Stimulated activated CD8-positive, alpha-beta memory T cell treated with anti-CD3 and anti-CD28 coated beads, Interleukin-7, amount 100 ng/mL, for 24 hours (primary cell): ENCODE results near the gene CSTB.

Experiments used
- DNase-seq: peaks from one replicate; pipeline ENCODE4 v3.0.0-alpha.2; 2020; ENCODE audit warnings: low read depth

CSTB gene

DNA sequence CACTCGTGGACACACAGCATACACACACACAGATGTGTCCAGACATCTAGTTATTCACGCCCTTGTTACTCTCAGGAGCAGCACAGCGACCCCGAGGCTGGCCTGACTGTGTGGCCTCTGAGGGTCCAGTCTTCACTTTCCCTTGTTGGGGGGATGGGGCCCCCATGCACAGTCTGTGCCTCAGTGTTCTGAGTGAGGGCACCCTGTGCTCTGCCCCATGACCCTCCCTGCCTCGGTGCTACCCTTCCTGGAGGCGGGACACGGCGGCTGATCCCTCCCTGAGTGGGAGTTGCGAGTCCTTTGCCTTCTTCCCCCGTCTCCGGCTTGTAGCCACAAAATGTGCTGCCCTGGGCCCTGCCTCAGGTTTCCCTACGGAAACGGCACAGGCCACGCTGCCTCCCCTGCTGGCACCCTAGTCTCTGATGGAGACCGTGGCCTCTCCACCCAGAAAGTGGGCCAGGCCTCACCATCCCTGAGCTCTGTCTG lies 8.6 kb downstream of the CSTB start:
- no peak for DNase-seq

DNA sequence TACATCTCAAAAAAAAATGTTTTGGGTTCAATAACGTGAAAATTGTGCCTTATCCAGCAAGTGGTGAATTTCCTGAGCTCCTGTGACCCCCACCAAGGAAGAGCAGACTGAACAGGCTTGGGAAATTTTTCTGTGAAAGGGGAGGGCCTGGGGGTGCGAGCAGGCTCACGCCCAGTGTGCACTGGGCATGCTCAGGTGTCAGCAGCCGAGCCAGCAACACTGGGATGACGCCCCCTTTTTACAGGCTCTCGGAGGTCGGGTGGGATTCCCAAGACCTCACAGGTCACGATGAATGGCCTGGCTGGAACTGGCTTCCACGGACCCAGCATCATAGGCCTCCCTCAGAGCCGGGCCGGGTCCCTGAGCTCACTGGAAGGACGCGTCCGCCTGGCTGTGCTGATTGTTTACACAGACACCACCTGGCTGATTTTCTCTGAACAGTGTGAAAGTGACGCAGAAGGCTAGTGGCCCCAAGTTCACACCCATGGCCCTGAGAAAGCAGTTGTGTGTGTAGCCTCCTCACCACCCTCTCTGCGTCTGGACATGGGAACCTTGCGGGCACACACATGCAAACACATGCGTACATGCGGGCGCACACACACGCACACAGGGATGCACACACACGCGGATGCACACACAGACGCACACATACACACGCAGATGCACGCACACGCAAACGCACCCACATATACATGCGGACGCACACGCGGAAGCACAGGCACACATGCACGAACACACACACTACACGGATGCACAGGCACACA lies 9.2 kb downstream of the CSTB start:
- DNase-seq = no peak

DNA sequence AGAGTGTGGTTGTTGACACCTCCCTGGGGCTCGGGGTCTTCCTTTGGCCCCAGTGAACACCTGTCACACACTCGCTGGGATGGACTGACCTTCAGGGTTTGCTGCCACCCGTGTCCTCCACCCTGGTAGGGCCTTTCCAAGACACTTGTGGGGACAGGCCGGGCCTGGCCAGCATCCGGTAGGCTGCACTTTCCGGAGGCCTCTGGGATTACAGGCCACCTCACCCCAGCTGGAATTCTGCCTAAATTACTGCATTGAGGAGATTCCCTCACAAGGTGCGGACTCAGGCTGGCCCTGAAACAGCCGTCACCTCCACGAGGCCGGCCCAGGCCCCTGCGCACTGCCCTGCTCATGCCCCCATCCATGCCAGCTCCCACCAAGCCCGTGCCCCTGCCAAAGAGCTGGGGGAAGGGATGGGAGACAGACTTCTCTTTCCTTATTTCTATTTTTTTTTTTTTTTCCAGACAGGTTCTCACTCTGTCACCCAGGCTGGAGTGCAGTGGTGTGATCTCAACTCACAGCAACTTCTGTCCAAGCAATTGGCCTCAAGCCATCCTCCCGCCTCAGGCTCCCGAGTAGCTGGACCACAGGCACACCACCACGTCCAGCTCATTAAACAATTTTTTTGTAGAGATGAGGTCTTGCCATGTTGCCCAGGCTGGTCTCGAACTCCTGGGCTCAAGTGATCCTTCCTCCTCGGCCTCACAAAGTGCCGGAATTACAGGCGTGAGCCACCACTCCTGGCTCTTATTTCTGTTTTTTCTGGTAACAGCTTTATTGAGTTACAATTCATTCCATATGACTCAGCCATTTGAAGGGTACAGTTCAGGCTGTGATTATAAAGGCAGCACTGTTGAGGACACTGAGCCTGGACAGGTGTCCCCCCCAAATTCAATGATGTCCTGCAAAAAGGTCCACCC lies 11.3 kb downstream of the CSTB start:
- DNase-seq = no peak

DNA sequence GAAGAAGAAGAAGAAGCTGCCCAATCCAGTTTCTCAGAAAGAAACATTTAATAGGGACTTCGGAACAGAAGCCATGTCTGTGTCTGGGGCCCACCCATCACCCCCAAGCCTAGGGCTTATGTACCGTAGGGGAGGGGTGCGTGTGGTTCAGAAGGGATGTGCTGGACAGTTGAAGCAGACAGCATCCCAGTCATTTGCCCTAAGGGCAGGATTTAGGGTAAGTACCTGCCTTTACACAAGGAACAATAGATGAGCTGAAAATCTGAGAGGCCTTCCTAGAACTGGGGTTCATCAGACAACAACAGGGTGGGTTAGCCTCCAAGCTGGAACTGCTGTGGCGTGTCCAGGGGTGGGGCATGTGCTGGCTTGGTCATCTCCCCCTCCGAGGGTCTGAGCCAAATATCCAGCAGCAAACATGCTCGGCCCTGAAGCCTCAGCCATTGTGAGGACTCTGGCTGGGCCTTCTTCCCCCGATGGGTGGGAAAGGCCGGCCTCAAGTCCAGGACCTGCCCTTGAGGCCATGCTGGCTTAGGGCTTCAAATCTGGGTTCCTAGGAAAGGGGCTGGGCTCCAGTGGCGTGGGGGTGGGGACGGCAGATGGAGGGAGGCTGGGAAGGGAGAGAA lies 12.1 kb downstream of the CSTB start:
- no peak for DNase-seq

DNA sequence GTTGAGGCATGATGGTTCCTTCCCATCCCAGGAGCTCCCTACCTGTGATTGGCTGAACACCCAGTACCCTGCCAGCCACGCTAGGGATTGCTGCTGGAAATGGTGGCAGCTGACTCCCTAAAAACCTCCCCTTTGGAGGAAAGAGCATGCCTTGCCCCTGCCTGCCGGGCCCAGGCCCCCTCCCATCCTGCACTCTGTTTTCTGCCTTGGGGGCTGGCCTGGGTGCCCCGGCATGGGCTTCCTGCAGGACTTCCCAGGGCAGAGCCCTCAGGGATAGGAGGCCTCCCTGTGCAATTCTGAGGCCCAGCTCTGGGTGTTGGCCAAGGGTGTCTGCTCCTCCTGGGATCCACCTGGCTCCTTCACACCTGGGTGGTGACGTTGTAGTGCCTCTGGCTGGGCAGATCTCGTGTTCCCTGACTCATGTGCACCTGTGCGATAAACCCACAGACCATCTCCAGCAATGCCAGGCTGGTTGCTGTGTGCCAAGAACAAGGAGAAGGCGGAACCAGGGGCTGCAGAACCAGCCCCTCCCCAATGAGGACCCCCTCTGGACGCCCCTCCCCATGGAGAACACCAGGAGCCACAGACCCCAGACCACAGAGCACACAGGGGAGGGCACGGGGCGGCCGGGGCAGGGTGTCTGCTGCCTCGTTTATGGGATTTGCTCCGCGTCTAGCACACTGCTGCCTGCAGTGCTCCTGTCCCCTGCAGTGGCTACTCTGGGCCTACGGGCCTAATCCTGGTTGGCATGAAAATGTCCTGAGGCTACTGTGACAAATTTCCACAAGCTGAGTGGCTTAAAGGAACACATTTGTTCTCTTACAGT lies 13.6 kb downstream of the CSTB start:
- no peak for DNase-seq

DNA sequence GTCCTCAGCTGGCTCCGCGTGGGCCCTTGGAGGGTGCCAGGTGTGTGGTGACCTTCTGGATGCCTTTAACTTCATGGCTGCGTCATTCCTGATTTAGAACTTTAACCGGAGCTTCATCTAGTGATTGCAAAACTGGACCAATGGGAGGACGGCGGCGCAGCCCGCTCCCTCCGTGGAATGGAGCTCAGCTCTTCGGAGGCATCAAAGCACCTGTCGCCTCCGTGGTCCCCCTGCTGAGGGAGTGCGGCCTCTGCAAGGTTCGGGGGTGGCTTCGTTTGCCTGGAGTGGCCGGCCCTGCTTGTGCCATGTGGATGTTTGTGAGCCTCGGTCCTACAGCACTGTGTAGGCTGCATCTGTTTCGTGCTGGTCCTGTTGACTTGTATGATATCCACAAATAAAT lies 14.2 kb downstream of the CSTB start:
- no peak for DNase-seq

DNA sequence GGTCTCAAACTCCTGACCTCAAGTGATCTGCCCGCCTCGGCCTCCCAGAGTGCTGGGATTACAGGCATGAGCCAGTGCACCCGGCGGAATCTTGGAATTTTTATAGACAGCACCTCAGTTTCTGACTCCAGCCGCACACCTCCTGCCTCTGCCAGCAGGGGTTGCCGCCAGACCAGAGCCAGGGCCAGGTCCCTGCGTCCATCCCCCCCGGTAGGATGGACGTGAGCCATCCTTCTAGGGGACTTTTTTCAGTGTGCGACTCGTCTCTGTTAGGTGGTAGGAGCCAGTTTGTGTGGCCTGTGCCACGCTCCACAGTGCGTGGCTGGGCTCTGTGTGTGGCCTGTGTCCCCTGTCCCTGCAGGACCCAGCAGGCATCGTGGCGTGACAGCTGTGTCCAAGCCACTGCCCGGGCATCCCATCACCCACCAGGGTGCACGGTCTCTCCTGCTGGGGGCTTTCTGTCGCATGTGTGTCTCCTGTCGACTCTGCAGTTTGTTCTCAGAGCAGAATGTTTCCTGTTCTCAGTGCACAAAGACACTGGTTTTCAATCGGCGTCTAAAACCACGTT lies 15.6 kb downstream of the CSTB start:
- no peak for DNase-seq

DNA sequence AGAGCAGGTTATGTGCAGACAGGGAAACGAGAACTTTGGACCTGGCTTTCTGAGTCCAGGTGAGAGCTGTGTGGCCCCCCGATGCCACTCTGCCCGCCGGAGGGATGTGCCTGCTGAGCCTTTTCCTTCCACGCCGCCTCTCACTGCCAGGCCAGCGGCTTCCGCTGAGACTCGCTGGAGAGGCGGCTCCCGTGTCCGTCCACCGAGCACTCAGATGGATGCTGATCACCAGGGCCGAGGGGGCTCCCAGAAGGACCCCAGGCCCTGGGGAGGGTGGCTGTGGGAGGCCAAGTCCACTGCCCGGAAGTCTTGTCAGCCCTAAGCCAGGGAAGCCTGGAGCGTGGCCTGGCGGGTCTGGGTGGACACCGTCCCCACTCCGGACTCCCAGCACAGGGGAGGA lies 16.5 kb downstream of the CSTB start:
- no peak for DNase-seq

DNA sequence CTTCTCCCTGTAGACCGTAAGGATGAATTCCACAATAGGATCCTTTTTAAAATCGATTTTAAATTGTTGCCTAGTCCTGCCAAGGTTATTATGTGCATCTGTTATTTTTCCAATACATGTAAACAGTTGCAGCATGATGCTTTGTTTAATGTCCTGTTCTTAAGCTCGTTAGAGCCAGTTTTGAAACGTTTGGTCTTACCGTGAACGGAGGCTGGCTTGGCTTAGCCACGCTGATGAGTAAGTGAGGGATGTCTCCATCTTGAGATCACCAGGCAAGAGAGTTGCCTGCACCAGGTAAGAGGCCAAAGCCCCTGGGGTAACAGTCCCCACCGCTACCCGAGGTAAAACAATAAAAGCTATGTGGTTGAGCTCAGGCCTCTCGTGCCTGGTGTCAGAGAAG lies 17.3 kb downstream of the CSTB start:
- DNase-seq = no peak

DNA sequence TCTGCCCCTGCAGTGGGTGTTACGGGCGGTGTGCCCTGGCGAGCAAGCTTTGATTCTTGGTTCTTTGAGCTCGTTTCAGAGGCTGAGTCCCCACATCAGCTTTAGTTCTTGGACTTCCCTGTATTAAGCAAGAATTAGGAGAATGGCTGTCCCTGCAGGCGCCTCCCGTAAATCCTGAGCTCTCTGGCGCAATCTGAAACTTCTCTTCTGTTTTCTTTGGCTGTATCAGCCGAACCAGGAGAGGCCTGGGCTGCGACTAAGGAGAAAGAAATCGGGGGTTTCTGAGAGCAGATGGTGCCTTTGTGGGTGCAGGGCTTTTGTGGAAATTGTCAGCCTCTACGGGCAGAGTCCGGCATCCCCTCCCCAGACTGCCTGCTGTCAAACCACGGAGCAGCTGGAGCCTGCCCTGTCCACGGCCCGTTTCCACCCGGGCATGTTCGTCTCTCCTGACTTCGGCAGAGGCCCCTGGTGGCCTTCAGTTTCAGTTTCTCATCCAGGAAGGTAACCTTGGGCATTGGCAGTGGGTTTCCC lies 17.9 kb downstream of the CSTB start:
- DNase-seq = no peak

DNA sequence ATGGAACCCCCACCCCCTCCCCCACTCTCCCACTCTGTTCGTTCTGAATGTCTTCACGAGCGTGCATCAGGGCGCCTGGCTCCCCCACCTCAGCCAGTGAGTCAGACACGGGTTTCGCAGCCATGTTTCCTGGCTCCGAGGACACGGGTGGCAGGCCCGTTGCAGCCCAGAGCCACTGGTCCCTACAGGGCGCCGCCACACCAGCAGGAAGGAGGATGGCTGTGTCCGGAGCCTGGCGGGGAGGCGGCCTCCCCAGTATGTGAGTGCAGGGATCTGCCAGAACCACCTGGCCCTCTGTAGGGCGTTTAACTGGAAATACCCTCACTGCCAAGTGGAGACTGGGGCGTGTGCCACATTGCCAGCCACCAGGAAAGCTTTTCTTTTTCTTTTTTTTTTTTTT lies 18.5 kb downstream of the CSTB start:
- DNase-seq = no peak

DNA sequence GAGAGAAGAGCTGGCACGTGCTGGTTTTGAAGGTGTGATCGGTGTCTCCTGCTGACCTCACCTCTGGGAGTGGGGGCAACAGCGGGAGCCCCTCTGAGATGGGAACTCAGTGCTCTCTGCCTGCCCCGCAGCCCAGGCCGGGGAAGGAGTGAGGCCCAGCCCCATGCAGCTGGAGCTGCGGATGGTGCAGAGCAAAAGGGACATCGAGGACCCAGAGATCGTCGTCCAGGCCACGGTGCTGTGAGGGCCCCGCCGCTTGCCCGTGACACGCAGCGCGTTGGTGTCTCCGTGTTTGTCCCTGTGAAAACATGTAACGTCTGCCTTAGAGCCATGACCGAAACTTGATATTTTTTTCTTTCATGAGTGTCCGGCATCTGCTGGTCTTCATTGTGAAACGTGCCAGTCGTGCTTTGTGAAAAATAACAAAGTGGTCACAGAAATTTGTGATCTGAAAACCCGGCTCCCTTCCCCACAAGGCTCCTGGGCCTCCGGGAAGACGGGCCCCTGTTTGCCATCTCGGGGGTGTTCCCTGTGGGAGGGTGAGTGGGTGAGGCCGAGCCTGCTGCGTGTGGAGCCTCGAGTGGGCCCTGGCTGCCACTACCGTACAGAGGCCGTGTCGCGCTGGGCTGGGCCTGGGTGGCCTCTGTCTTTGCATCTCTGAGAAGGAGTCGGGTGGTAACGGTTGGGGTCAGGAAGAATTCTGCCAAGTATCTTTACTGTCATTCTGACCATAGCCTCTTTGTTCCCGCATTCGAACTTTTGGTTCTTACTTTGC lies 20.1 kb downstream of the CSTB start:
- DNase-seq = no peak

DNA sequence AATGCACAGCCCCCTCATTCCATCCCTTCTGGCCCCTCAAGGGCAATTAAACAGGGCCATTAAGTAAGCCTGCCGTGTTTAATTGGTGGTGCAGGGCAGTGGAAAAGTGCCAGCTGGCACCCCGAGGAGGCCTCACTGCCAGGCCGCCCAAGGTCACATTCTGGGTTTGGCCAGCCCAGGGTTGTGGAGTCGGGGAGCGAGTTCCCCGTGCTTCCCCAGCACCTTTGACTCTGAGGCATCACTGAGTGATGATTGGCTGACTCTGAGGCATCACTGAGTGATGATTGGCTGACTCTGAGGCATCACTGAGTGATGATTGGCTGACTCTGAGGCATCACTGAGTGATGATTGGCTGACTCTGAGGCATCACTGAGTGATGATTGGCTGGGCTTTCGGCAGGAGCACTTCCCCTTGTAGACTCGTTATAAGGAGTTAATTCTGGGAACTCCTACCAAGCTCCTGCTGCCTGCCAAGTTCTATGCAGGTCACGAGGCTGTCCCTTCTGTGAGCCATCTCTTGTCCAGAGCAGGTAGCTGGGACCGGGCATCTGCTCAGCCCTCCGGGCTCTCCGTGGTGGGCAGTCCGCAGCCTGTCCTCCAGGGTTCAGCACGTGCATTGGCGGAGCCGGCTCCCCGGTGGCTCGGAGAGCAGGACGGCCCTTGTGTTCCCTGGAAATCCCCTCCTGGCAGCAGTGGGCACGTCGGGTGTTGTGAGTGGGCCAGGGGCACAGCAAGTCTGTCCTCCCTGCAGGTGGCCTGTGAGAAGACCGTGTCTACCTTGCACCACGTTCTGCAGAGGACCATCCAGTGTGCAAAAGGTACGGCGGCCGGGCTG lies 20.9 kb downstream of the CSTB start:
- DNase-seq = no peak

DNA sequence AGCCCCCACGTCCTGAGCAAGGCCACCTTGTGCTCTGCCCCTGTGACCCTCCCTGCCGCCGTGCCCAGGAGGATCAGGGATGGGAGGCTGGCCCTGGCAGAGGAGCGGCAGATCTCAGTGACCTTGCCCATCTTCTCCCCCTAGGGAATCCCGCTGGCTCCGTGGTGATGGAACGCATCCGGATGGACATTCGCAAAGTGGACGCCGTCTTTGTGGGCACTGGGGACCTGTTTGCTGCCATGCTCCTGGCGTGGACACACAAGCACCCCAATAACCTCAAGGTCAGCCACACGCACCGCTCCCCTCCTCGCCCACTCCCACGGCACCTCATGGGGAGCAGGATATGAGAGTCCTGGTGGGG lies 22.7 kb downstream of the CSTB start:
- no peak for DNase-seq

DNA sequence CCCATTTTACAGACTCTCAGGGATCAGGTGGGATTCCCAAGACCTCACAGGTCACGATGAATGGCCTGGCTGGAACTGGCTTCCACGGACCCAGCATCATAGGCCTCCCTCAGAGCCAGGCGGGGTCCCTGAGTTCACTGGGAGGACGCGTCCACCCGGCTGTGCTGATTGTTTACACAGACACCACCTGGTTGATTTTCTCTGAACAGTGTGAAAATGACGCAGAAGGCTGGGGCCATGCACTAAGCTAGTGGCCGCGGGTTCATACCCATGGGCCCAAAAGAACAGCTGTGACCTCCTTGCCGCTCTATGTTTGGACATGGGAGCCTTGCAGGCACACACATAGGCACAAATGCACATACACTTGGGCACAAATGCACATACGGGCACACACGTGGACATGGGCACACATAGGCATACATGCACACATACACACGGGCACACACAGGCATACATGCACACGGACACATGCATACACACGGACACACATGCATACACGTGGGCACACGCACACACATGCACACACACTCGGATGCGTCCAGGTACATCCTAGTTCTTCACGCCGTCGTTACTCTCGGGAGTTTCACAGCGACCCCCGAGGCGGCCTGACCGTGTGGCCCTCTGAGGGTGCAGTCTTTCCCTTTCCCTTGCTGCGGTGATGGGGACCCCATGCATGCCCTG lies 23.2 kb downstream of the CSTB start:
- no peak for DNase-seq

DNA sequence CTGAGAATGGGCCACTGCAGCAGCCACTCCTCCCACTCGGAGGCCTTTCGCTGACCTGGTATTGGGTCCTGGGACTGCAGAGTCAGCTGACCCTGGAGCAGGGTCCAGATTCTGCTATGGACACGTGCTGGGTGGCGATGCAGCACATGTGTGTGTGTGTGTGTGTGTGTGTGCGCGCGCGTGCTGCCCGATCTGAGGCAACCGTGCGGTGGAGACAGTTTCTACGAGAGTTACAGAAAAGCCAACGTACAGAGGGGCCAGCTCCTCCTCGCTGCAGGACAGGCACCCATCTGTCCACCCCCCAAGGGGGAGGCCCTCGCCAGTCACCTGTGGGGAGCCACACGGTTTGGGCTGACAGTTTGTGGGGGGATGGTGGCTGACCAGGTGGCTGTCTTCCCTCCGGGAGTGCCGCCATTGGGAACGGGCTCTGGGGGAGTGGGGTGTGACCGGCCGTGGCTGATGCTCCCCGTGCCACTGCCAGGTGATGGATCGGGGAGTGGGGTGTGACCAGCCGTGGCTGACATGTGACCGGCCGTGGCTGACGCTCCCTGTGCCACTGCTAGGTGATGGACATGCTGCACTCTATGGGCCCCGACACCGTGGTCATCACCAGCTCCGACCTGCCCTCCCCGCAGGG lies 24.0 kb downstream of the CSTB start:
- DNase-seq = no peak

DNA sequence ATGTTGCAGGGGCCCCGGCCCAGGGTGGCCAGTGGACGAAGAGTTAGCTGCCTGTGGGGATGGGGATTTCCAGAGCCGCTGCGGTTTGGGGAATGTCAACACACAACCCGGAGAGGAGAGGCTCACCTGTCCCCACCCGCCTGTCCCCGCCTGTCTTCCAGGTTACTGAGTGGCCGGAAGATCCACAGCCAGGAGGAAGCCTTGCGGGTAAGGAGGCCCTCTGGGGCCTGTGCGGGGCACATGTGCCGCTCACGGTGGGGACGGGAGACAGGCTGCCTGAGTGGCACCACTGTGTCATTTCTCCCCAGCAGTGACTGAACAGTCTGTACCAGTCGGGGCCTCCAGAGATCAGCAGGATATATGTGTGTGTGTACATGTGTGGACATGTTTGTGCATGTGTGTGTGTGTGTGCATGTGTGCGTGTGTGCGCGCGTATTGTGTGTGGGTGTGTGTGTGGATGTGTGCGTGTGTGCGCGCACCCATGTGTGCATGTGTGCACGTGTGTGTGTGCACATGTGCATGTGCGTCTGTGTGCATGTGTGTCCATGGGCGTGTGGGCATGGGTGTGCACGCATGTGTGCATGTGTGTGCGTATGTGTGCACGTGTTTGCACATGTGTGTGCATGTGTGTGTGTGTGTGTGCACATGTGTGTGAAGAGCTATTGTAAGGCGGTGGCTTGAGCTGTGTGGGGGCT lies 25.6 kb downstream of the CSTB start:
- no peak for DNase-seq
